GM15510 (cell line): ENCODE results near the gene IFNGR2.

ENCODE experiments used
- POLR2A ChIP-seq: IDR thresholded peaks from 3 replicates; pipeline ENCODE4 v1.6.1; 2011; ENCODE audit warnings: borderline replicate concordance; ENCODE audit not compliant: insufficient read length; ENCODE audit errors: extremely low read depth

Gene IFNGR2, protein sequence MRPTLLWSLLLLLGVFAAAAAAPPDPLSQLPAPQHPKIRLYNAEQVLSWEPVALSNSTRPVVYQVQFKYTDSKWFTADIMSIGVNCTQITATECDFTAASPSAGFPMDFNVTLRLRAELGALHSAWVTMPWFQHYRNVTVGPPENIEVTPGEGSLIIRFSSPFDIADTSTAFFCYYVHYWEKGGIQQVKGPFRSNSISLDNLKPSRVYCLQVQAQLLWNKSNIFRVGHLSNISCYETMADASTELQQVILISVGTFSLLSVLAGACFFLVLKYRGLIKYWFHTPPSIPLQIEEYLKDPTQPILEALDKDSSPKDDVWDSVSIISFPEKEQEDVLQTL

DNA sequence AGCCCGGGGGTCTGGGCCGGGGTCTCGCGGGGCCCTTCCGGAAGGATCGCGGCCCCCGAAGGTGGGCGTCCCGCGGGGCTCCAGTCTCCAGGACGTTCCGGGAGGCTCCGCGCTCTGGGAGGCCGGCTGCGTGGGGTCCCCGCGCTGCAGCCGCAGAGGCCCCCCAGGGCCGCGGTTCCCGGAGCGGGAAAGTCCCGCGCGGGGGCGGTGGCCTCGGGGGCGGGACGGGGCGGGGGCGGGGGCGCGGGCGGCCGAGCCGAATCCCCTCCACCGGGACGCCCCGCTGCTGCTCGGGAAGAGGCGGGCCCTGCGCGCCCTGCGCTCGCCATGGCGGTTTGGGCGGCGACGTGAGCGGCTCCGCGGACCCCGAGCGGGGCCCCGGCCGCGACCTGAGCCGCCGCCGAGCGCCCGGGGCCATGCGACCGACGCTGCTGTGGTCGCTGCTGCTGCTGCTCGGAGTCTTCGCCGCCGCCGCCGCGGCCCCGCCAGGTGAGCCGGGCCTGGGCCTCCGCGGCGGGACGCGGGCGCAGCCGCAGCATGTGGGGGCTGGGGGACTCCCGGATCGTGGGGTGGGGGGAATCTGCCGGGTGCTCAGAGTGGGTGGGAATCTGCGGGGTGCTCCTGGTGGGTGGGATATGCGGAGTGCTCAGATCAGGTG lies at the start of gene IFNGR2:
Gene IFNGR2 (plus strand): TSS at position 286 of the 658 bp plus-strand sequence. CDS start 131 bp downstream, at position 417.
- TF ChIP-seq POLR2A: peak; percentile 58

DNA sequence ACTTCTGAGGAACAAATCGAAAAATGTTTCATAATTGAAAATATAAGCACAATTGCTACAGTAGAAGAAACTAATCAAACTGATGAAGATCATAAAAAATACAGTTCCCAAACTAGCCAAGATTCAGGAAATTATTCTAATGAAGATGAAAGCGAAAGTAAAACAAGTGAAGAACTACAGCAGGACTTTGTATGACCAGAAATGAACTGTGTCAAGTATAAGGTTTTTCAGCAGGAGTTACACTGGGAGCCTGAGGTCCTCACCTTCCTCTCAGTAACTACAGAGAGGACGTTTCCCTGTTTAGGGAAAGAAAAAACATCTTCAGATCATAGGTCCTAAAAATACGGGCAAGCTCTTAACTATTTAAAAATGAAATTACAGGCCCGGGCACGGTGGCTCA lies 47.9 kb upstream of the IFNGR2 start:
- TF ChIP-seq POLR2A: no peak

DNA sequence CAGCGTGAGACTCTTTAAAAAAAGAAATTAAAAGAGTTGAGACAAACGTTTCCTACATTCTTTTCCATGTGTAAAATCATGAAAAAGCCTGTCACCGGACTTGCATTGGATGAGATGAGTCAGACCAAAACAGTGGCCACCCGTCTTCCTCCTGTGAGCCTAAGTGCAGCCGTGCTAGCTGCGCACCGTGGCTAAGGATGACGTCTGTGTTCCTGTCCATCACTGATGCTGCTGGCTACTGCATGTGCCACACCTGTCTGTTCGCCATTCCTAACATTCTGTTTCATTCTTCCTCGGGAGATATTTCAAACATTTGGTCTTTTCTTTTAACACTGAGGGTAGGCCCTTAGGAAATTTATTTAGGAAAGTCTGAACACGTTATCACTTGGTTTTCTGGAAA lies 47.2 kb upstream of the IFNGR2 start:
- TF ChIP-seq POLR2A: no peak

DNA sequence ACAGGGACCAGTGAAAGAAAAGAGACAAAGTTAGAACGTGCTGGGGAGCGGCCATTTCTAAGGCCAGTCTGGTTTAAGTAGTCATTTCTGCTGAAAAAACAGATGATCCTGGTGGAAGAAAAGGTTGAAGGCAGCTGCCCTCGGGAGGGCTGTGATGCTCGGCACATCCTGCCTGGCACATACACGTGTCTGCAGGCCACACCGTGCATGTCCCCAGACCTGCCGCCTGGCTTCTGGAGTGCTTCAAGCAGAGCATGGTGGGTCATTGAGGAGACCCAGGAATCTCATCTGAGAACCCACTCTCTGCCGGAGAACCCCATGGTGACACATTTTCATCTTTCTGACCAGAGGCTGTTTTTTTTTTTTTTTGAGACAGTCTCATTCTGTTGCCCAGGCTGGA lies 46.0 kb upstream of the IFNGR2 start:
- no peak for TF ChIP-seq POLR2A

DNA sequence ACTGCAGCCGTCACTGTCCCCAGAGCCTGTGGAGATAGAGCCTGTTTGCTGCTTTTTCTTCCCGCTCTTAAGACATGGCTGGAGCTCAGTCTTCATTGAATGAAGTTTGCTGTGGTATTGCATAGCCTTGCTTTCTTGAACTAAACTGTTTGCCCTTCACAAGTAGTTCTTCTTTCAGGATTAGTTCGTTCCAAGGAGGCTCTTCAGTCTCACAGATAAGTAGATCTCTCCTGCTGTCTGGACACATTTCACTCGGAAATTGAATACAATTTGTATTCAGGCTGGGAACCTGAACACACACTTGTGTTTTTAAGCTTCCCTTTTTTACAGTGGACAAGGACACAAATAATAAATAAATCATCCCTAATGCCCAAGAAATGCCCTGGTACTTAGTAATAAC lies 43.8 kb upstream of the IFNGR2 start:
- TF ChIP-seq POLR2A: no peak

DNA sequence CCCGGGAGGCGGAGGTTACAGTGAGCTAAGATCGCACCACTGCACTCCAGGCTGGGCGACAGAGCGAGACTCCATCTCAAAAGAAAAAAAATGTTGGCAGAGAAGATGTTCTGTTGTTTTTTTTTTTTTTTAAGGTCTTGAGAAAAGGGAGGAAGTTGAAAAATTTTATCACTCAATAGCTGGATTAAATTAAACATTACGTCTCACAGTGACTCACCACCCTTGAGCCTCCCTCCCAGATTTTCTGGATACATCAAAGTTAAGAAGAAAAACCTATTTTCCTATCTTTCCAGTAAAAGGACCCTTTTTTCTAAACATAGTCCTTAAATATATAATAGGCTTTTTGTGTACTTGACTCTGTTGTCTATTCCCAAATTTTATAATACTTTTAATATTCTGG lies 42.9 kb upstream of the IFNGR2 start:
- TF ChIP-seq POLR2A: no peak

DNA sequence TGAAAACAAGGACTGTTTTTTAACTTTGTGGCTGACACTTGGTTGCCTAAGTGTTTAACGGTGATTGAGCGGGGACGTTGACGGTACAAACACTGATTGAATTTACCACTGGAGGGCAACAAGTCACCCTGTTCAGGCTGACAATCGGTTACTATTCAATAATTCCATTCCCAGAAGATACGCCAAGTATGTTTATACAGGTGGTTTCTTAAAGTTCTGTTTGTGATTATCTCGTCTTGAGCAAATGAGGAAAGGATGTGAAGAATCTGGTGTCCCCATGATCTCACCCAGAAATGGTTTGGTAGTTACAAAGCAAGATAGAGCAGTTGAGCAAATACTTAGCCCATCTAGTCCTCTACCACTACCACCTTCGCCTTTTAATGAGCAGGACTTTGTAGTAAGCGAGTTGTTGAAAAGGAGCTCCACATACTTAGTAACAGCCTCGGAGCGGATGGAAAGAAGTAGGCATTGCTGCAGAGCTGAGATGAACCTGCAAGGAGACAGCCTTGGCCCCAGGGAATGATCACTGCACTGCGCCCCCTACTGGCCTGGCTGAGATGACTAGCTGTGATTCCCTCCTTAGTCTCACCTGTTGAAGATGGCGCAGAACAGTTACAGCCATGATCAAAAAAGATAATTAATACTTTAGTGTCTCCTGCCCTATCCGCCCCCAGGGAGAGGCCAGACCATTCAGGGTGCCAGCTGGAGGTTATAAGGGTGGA lies 42.2 kb upstream of the IFNGR2 start:
- TF ChIP-seq POLR2A: no peak

DNA sequence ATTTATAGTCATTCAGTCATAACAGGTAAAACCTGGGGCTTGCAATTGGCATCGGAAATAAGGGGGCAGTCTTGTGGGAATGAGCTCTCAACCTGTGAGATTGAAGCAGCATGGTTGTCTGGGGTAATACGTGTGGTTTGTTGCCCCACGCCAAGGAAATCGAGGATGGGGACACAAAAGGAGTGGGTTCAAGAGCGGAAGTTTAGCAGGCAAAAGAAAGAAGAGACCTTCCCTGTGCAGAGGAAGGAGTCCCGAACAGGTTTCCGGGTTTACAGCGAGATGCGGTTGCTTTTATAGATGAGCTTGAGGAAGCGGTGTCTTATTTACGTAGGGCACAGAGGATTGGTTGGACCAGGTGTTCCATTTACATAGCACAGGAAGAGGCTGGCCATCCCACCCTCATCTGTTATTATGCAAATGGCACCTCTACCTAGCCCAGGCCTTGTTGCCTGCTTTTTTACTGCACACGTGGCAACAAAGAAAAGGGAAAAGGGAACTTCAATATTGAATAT lies 41.1 kb upstream of the IFNGR2 start:
- TF ChIP-seq POLR2A: peak; percentile 60

DNA sequence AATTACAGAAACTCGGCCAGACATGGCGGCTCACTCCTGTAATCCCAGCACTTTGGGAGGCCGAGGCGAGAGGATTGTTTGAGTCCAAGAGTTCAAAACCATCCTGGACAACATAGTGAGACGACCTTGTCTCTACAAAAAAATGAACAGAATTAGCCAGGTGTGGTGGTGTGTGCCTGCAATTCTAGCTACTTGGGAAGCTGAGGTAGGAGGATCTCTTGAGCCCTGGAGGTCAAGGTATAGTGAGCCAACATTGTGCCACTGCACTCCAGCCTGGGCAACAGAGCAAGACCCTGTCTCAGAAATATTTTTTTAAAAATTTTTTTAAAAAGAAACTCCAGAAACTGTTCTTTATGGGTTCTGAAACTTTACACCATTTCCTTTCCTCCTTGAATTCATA lies 38.4 kb upstream of the IFNGR2 start:
- no peak for TF ChIP-seq POLR2A

DNA sequence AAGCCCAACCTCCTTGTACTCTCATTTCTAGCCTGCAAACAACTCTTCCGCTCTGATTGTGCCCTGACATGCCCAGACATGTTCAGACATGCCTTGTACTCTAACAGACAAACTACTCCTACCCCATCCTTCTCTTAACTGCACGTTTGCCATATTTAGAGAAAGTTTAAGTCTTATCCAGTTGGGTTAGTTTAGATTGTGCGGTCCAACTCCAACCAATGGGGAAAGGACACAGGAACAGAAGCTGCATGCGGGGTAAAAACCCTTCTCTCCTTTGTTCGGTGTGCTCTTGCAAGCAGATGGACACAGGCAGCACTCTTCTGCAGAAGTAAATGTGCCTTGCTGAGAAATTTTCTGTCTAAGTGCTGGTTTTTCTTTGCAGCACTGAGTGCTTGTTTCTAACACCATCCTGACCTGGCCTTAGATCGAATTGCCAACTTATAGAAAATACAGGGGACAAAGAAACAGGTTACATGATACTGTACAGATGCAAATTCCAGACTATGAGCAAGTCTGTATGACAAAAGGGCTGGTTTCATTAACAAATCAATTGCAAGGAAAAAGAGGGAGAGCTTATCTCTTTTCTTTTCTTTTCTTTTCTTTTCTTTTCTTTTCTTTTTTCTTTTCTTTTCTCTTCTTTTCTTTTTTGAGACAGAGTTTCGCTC lies 35.8 kb upstream of the IFNGR2 start:
- no peak for TF ChIP-seq POLR2A

DNA sequence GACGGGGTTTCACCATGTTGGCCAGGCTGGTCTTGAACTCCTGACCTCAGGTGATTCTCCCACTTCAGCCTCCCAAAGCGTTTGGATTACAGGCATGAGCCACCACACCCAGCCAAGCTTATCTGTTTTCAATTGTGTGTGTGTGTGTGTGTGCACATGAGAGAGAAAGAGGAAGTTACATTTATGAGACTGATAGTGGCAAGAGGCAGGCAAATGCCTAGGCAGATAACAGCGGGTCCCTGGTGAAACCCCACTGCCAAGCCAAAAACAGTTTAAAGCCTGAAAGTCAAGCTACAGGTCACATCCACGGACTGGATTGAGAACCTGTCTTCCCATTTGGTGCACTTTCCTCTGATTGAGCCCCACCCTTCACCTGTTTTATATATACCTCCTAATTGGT lies 35.1 kb upstream of the IFNGR2 start:
- no peak for TF ChIP-seq POLR2A

DNA sequence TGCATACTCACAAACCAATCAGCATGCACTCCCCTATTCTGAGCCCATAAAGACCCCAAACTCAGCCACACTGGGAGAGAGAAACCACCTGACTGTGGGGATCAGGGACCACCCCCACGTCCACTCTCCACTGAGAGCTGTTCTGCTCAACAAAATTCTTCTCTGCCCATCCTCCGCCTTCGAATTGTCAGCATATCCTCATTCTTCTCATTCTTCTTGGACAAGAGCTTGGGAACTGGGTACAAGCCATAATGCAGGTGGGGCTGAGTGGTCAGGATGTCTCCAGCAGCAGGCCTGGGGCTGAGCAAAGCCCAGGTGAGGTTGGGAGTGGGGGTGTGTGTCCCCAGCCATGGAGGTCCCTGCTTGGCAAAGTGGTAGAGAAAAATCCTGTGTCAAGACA lies 34.6 kb upstream of the IFNGR2 start:
- no peak for TF ChIP-seq POLR2A

DNA sequence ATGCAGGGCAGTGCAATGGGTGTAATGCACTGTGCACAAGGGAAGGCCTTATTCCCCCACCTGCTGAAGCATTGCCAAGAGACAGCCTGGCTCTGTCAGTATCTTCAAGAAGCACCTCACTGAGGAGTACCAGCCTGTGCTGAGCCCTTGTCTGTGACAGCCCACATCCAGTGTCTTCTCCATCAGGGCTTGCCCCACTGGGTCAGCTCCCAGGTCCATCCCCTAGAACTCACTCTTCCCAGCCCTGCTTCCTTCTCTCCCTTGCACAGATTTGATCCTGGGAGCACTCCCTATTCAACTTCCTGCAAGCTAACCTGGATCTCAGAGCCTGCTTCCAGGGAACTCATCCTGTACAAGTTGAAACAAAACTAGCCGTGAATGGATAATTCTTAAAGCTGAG lies 33.6 kb upstream of the IFNGR2 start:
- TF ChIP-seq POLR2A: no peak

DNA sequence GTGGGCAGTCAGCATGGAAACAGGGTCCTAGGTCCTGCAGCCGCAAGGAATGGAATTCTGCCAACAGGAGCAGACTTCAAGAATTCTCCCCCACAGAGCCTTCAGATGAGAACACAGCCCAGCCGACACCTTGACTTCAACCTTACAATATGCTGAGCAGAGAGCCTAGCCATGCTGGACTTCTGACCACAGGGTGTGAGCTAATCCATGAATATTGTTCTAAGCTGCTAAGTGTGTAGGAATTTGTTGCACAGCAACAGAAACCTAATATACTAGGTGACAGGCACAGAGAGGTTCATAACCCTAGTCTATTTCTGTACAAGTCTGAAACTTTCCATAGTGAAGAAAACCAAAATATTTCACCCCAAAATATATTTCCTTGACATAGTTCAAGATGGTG lies 32.9 kb upstream of the IFNGR2 start:
- no peak for TF ChIP-seq POLR2A

DNA sequence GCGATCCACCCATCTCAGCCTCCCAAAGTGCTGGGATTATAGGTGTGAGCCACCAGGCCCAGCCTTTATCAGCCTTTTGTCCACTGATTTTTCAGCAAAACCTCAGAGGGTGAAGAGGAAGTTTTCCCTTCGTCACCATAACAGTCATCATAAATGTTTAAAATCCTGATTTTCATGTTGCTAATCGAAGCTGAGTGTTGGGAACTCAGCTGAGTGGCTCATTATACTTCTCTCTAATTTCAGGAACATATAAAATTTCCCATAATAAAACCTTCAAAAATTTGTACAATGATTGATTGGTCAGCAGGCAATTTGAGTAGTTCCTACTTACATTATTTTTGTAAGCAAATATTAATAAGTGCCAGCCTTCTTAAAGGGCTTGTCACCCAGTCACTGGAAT lies 31.8 kb upstream of the IFNGR2 start:
- no peak for TF ChIP-seq POLR2A
